DOHH2 (cell line): ENCODE data around the gene ETS2.

ENCODE experiments used
- H3F3A ChIP-seq: fragments of 200-600 bp; sonication (generic), shearing (Covaris generic); 2 replicates; pipeline ENCODE4 v1.6.0; 2016; ENCODE audit warnings: antibody characterized with exemption, mild to moderate bottlenecking; ENCODE audit not compliant: control insufficient read depth, insufficient read depth
- H3K27ac ChIP-seq: fragments of 200-600 bp; sonication (generic); 2 replicates; pipeline ENCODE4 v1.5.1; 2014; ENCODE audit warnings: low read depth, mild to moderate bottlenecking, low read length, moderate library complexity
- H3K27me3 ChIP-seq: fragments of 200-600 bp; sonication (generic); 2 replicates; pipeline ENCODE4 v1.6.1; 2014; ENCODE audit warnings: mild to moderate bottlenecking, low read length, mixed read lengths; ENCODE audit not compliant: control insufficient read depth
- H3K36me3 ChIP-seq: fragments of 200-600 bp; sonication (generic); 2 replicates; pipeline ENCODE4 v1.6.1; 2014; ENCODE audit warnings: mild to moderate bottlenecking, low read length, moderate library complexity, mixed read lengths; ENCODE audit not compliant: control insufficient read depth
- H3K4me1 ChIP-seq: fragments of 200-600 bp; sonication (generic); 2 replicates; pipeline ENCODE4 v1.6.1; 2014; ENCODE audit warnings: mild to moderate bottlenecking, low read length, mixed read lengths; ENCODE audit not compliant: control insufficient read depth
- H3K4me2 ChIP-seq: fragments of 200-600 bp; sonication (generic); 2 replicates; pipeline ENCODE4 v1.6.0; 2014; ENCODE audit warnings: mild to moderate bottlenecking, low read length, moderate library complexity
- H3K4me3 ChIP-seq: fragments of 200-600 bp; sonication (generic); 2 replicates; pipeline ENCODE4 v1.5.1; 2014; ENCODE audit warnings: mild to moderate bottlenecking, low read length, mixed read lengths
- H3K79me2 ChIP-seq: fragments of 200-600 bp; sonication (generic); 2 replicates; pipeline ENCODE4 v1.6.1; 2014; ENCODE audit warnings: mild to moderate bottlenecking, low read length, mixed read lengths; ENCODE audit not compliant: control insufficient read depth
- H3K9me2 ChIP-seq: fragments of 200-600 bp; sonication (generic); replicated peaks from 2 replicates; pipeline ENCODE4 v1.6.1; 2014; ENCODE audit warnings: mild to moderate bottlenecking, low read length, mixed read lengths; ENCODE audit not compliant: control insufficient read depth
- H3K9me3 ChIP-seq: fragments of 200-600 bp; sonication (generic); 2 replicates; pipeline ENCODE4 v1.6.1; 2014; ENCODE audit warnings: antibody characterized with exemption, low read length, mixed read lengths; ENCODE audit not compliant: control insufficient read depth, insufficient read depth
- H4K20me1 ChIP-seq: fragments of 200-600 bp; sonication (generic); 2 replicates; pipeline ENCODE4 v1.6.0; 2014; ENCODE audit warnings: low read depth, mild to moderate bottlenecking, antibody characterized with exemption, low read length, moderate library complexity; ENCODE audit not compliant: control insufficient read depth, insufficient read depth
- EZH2phosphoT487 ChIP-seq: fragments of 200-600 bp; sonication (generic); IDR thresholded peaks from 2 replicates; pipeline ENCODE4 v1.6.1; 2017; ENCODE audit warnings: borderline replicate concordance, mild to moderate bottlenecking, antibody characterized with exemption, low read length, moderate library complexity, mixed read lengths
- TF ChIP-seq, protein P1 (sequence below): fragments of 200-600 bp; sonication (generic); IDR thresholded peaks from one replicate; pipeline ENCODE4 v1.5.1; 2014; ENCODE audit warnings: antibody characterized with exemption, mild to moderate bottlenecking, low read depth, low read length; ENCODE audit not compliant: poor library complexity, severe bottlenecking

The ETS2 gene

DNA sequence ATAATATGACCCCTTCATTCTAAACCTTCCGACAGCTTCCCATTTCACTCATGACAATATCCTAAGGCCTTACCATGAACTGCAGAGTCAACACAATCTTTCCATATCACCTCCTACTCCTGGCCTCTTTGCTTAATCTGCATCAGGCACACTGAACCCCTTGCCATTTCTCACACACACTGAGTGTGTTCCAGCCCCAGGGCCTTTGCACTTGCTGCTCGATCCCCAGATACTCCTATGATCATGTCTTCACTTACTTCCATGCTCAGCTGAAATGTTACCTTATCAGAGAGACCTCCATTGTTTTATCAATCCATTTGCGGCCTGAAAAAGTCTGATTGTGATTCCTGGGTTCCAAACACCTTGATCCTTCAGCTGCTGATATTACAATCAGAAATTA, 47.0 kb downstream of the ETS2 start:
- no peaks in the 10 kb centered on the region for H3K9me2 ChIP-seq
- H3K27me3 ChIP-seq = no peaks in the 10 kb centered on the region
- no peak overlapping the region for H3K4me3 ChIP-seq
- peak overlapping the region; percentile 57; the same call in 1 of the 2 replicates for H3K27ac ChIP-seq
- H3K79me2 ChIP-seq = no peaks in the 10 kb centered on the region
- H3K36me3 ChIP-seq = no peaks in the 10 kb centered on the region
- TF ChIP-seq, protein P1, sequence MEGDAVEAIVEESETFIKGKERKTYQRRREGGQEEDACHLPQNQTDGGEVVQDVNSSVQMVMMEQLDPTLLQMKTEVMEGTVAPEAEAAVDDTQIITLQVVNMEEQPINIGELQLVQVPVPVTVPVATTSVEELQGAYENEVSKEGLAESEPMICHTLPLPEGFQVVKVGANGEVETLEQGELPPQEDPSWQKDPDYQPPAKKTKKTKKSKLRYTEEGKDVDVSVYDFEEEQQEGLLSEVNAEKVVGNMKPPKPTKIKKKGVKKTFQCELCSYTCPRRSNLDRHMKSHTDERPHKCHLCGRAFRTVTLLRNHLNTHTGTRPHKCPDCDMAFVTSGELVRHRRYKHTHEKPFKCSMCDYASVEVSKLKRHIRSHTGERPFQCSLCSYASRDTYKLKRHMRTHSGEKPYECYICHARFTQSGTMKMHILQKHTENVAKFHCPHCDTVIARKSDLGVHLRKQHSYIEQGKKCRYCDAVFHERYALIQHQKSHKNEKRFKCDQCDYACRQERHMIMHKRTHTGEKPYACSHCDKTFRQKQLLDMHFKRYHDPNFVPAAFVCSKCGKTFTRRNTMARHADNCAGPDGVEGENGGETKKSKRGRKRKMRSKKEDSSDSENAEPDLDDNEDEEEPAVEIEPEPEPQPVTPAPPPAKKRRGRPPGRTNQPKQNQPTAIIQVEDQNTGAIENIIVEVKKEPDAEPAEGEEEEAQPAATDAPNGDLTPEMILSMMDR = no peak
- no peak for TF ChIP-seq EZH2phosphoT487
- H4K20me1 ChIP-seq = no peaks in the 10 kb centered on the region
- H3K4me2 ChIP-seq = peak overlapping the region; percentile 69
- no peaks in the 10 kb centered on the region for H3K9me3 ChIP-seq
- H3K4me1 ChIP-seq = peaks cover 55% of the 10 kb centered on the region
- peaks cover 3% of the 10 kb centered on the region; the same call in 1 of the 2 replicates for H3F3A ChIP-seq

GRCh38 chr21:38853421-38853919, 47.7 kb downstream of the ETS2 start:
- Histone ChIP-seq H3K9me3 (no peaks in the 10 kb centered on the region), H3K4me3 (peak overlapping the region; percentile 55), H3K79me2 (no peaks in the 10 kb centered on the region), H3K27ac (peak overlapping the region; percentile 57), H3K4me2 (peak overlapping the region; percentile 69), H3K4me1 (peaks cover 63% of the 10 kb centered on the region), H3K27me3 (no peaks in the 10 kb centered on the region), H4K20me1 (no peaks in the 10 kb centered on the region), H3K9me2 (no peaks in the 10 kb centered on the region), H3F3A (peaks cover 3% of the 10 kb centered on the region; the same call in 1 of the 2 replicates), H3K36me3 (no peaks in the 10 kb centered on the region)
- no peak for TF ChIP-seq EZH2phosphoT487
- TF ChIP-seq, protein P1 = no peak

GRCh38 chr21:38857152-38857825, 51.6 kb downstream of the ETS2 start:
- Histone ChIP-seq H3K79me2 (no peaks in the 10 kb centered on the region), H3K27me3 (no peaks in the 10 kb centered on the region), H3K36me3 (no peaks in the 10 kb centered on the region; the same call in 1 of the 2 replicates), H3K27ac (no peak overlapping the region), H3F3A (peaks cover 6% of the 10 kb centered on the region; the same call in 1 of the 2 replicates), H3K9me3 (no peaks in the 10 kb centered on the region), H3K4me3 (no peak overlapping the region), H3K9me2 (no peaks in the 10 kb centered on the region), H3K4me2 (no peak overlapping the region), H4K20me1 (no peaks in the 10 kb centered on the region), H3K4me1 (peaks cover 81% of the 10 kb centered on the region)
- TF ChIP-seq EZH2phosphoT487 = no peak
- TF ChIP-seq, protein P1 = no peak
